SU-DHL-6 (cell line): ENCODE measurements around the gene PXN.

Experiments
- H2AFZ ChIP-seq: fragments of 200-600 bp; sonication (generic); 2 replicates; pipeline ENCODE4 v1.6.1; 2014; ENCODE audit warnings: low read depth, mild to moderate bottlenecking, moderate library complexity, mixed read lengths, antibody characterized with exemption, low read length; ENCODE audit not compliant: severe bottlenecking
- H3F3A ChIP-seq: fragments of 200-600 bp; shearing (Covaris generic); 2 replicates; pipeline ENCODE4 v1.6.0; 2016; ENCODE audit warnings: antibody characterized with exemption, mild to moderate bottlenecking; ENCODE audit not compliant: insufficient read depth
- H3K27ac ChIP-seq: fragments of 200-600 bp; sonication (generic); 2 replicates; pipeline ENCODE4 v1.5.1; 2016; ENCODE audit warnings: low read depth, mild to moderate bottlenecking, low read length, moderate library complexity, mixed read lengths
- H3K27me3 ChIP-seq: fragments of 200-600 bp; sonication (generic), shearing (Covaris generic); 2 replicates; pipeline ENCODE4 v1.6.0; 2014; ENCODE audit warnings: mild to moderate bottlenecking, low read length
- H3K36me3 ChIP-seq: fragments of 200-600 bp; sonication (generic); 2 replicates; pipeline ENCODE4 v1.6.1; 2014; ENCODE audit warnings: mild to moderate bottlenecking, low read length, mixed read lengths
- H3K4me2 ChIP-seq: fragments of 300-600, 200-600 bp; shearing (Covaris generic), sonication (generic); 2 replicates; pipeline ENCODE4 v1.6.0; 2014; ENCODE audit warnings: low read length, low read depth, mild to moderate bottlenecking; ENCODE audit not compliant: poor library complexity, severe bottlenecking
- H3K4me3 ChIP-seq: fragments of 200-600 bp; sonication (generic); 2 replicates; pipeline ENCODE4 v1.5.1; 2014; ENCODE audit warnings: antibody characterized with exemption, low read length, mild to moderate bottlenecking, mixed read lengths; ENCODE audit not compliant: insufficient read depth, poor library complexity, severe bottlenecking
- H3K79me2 ChIP-seq: fragments of 200-600 bp; sonication (generic); 2 replicates; pipeline ENCODE4 v1.6.1; 2014; ENCODE audit warnings: mild to moderate bottlenecking, low read length, moderate library complexity; ENCODE audit not compliant: insufficient read depth
- H3K9ac ChIP-seq: fragments of 200-600 bp; sonication (generic); 2 replicates; pipeline ENCODE4 v1.7.0; 2014; ENCODE audit warnings: mild to moderate bottlenecking, low read length
- H3K9me2 ChIP-seq: fragments of 200-600 bp; sonication (generic); replicated peaks from 2 replicates; pipeline ENCODE4 v1.6.1; 2014; ENCODE audit warnings: low read length; ENCODE audit not compliant: insufficient read depth
- H3K9me3 ChIP-seq: fragments of 200-600 bp; sonication (generic); 2 replicates; pipeline ENCODE4 v1.6.1; 2014; ENCODE audit warnings: low read length, mixed read lengths; ENCODE audit not compliant: insufficient read depth
- H4K20me1 ChIP-seq: fragments of 200-600 bp; sonication (generic); 2 replicates; pipeline ENCODE4 v1.6.1; 2014; ENCODE audit warnings: low read depth, mild to moderate bottlenecking, antibody characterized with exemption, low read length, moderate library complexity, mixed read lengths
- EZH2phosphoT487 ChIP-seq: fragments of 200-600 bp; sonication (generic), shearing (Covaris generic); conservative IDR thresholded peaks from 2 replicates; pipeline ENCODE4 v1.6.1; 2018; ENCODE audit warnings: mild to moderate bottlenecking, antibody characterized with exemption, low read length, moderate library complexity, mixed read lengths
- TF ChIP-seq, protein P1 (sequence below): fragments of 200-600 bp; sonication (generic); IDR thresholded peaks from one replicate; pipeline ENCODE4 v1.5.1; 2017; ENCODE audit warnings: antibody characterized with exemption, mild to moderate bottlenecking, low read length, moderate library complexity; ENCODE audit not compliant: insufficient read depth, poor library complexity, severe bottlenecking

The PXN gene

DNA sequence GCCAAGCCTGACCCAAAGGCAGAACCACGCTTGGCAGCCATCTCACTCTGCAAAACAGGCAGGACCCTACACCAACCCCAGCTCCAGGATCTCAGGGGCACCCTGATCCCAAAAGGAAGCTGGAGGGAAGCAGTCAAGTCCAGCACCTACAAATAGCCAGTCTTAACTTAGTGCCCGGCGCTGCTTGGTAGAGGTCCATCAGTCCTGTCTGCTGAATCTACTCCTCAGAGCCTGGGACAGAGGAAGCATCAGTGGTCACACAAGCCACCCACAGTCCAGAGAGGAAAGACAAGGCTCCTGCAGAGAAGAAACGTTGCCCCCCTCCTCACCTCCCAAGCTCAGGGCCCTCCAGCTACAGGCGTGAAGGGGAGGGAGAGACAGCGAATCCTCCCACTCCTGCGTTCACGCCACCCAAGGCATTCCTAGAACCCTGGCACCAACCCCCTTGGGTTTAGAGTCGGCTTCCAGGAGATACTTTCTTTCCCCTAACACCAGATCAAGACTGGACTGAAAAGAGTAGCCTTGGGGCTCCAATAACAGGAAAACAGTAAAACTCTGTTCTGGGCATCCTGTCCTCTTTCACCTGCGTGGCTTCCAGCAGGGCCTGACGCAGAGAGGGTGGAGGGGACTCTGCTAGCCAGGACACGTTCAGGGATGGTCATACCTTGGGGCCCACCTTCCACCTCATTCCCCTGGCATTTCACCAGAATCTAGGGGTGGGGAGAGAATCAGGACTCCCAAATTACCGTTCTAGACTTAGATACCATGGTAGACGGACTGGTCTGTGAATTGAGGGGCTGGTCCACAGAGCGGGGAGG is 1.2 kb downstream of the PXN start:
- peak overlapping the region; percentile 70 for H3K4me2 ChIP-seq
- no peak for TF ChIP-seq EZH2phosphoT487
- TF ChIP-seq, protein P1, sequence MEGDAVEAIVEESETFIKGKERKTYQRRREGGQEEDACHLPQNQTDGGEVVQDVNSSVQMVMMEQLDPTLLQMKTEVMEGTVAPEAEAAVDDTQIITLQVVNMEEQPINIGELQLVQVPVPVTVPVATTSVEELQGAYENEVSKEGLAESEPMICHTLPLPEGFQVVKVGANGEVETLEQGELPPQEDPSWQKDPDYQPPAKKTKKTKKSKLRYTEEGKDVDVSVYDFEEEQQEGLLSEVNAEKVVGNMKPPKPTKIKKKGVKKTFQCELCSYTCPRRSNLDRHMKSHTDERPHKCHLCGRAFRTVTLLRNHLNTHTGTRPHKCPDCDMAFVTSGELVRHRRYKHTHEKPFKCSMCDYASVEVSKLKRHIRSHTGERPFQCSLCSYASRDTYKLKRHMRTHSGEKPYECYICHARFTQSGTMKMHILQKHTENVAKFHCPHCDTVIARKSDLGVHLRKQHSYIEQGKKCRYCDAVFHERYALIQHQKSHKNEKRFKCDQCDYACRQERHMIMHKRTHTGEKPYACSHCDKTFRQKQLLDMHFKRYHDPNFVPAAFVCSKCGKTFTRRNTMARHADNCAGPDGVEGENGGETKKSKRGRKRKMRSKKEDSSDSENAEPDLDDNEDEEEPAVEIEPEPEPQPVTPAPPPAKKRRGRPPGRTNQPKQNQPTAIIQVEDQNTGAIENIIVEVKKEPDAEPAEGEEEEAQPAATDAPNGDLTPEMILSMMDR, result no peak
- no peaks in the 10 kb centered on the region for H4K20me1 ChIP-seq
- H3K9me2 ChIP-seq, result no peaks in the 10 kb centered on the region
- no peak overlapping the region for H3K27ac ChIP-seq
- H3F3A ChIP-seq, result no peaks in the 10 kb centered on the region
- peak overlapping the region; percentile 75; the same call in 1 of the 2 replicates for H3K9ac ChIP-seq
- no peaks in the 10 kb centered on the region for H3K27me3 ChIP-seq
- no peak overlapping the region for H3K4me3 ChIP-seq
- no peaks in the 10 kb centered on the region for H3K79me2 ChIP-seq
- no peaks in the 10 kb centered on the region for H3K36me3 ChIP-seq
- H3K9me3 ChIP-seq, result no peaks in the 10 kb centered on the region
- H2AFZ ChIP-seq, result no peak overlapping the region

DNA sequence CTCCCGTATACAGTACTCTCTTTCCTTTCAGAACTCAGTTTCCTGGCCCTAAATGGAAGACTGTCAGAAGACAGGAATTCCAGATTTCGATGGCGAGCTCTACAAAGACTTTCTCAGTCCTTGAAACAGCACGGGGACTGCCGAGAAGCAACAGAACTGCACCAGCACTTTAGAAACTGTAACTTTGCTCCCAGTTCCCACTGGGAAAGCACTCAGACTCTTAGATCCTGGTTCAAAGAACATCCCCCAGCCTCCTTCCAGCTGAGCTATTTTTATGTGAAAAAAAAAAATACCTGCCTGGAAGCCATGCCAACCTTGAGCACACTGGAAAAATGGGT is 1.8 kb downstream of the PXN start:
- H4K20me1 ChIP-seq, result no peaks in the 10 kb centered on the region
- H3K27ac ChIP-seq, result no peak overlapping the region
- H3K4me3 ChIP-seq, result no peak overlapping the region
- no peaks in the 10 kb centered on the region for H3K36me3 ChIP-seq
- no peak overlapping the region for H3K9ac ChIP-seq
- H3F3A ChIP-seq, result no peaks in the 10 kb centered on the region
- H2AFZ ChIP-seq, result no peak overlapping the region
- TF ChIP-seq, protein P1, result no peak
- H3K9me2 ChIP-seq, result no peaks in the 10 kb centered on the region
- H3K4me2 ChIP-seq, result no peak overlapping the region
- H3K9me3 ChIP-seq, result no peaks in the 10 kb centered on the region
- H3K79me2 ChIP-seq, result no peaks in the 10 kb centered on the region
- no peaks in the 10 kb centered on the region for H3K27me3 ChIP-seq

DNA sequence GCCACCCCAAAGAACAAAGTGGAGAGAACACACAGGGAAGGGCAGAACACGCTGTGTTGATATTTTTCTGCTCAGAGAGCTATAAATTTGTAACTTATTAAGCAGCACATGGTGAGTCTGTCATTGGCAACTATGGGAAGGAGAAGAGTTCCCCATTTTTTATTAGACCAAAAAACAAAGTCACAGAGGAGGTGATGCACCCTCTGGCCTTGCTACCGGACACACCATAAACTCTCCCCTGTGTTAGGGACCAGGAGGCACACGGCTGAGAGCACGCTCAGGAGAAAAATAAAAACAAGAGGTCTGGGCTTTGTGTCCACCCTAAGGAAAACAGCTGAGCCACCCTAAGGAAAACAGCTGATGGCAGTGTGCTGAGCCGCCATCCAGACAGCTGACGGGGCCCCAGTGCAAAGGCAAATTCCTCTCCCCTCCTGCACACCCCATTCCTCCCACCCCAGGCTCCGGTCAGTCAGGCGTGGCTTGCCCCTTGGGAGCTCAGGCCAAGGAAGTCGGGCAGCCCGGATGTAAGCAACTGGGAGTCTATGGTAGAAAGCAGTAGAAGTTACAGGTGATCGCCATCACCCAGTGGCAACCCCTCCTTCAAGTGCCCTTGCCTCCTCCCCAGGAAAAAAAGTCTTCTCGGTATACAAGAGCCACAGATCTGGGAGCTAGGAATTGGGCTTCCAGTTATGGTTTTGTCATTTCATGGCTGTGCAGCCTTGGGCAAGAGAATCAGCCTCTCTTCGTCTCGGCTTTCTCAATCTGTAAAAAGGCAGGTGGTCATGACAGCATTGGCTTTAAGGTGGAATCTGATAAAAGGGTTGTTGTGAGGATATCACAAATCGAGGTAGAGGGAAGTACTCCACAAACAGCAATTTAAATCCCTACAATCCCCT is 2.4 kb downstream of the PXN start:
- Histone ChIP-seq H3F3A (no peaks in the 10 kb centered on the region), H3K36me3 (no peaks in the 10 kb centered on the region), H2AFZ (no peak overlapping the region), H3K79me2 (no peaks in the 10 kb centered on the region), H3K9ac (no peak overlapping the region), H3K9me2 (no peaks in the 10 kb centered on the region), H3K27ac (no peak overlapping the region), H4K20me1 (no peaks in the 10 kb centered on the region), H3K27me3 (no peaks in the 10 kb centered on the region), H3K4me2 (no peak overlapping the region), H3K4me3 (no peak overlapping the region), H3K9me3 (no peaks in the 10 kb centered on the region)
- TF ChIP-seq, protein P1, result no peak
- no peak for TF ChIP-seq EZH2phosphoT487
